HG02840 (cell line): ENCODE results near the gene MBD3L2B.

Source experiments
- ATAC-seq: cut with Tn5 transposase; IDR thresholded peaks from one replicate; pipeline ENCODE4 v1.9.1; 2021; ENCODE audit warnings: mild to moderate bottlenecking, moderate library complexity, moderate number of reproducible peaks; ENCODE audit not compliant: unreplicated experiment, low FRiP score

MBD3L2B gene

GRCh38 chr19:7018828-7019227 lies 2.4 kb downstream of the MBD3L2B start:
- no peak for ATAC-seq

GRCh38 chr19:7013678-7014077 lies 7.6 kb downstream of the MBD3L2B start:
- ATAC-seq = no peak

GRCh38 chr19:7010722-7011593 lies 10.3 kb downstream of the MBD3L2B start:
- ATAC-seq = no peak

GRCh38 chr19:7007859-7008258 lies 13.4 kb downstream of the MBD3L2B start:
- ATAC-seq = no peak

GRCh38 chr19:7006135-7006704 lies 15.0 kb downstream of the MBD3L2B start:
- ATAC-seq = no peak

GRCh38 chr19:7004313-7004931 lies 16.8 kb downstream of the MBD3L2B start:
- ATAC-seq = no peak

- no peak for ATAC-seq
Observed at GRCh38 chr19:7000816-7001215, 20.4 kb downstream of the MBD3L2B start.

- no peak for ATAC-seq
Observed at GRCh38 chr19:7000333-7000732, 20.9 kb downstream of the MBD3L2B start.

- ATAC-seq = no peak
Observed at GRCh38 chr19:6999933-7000332, 21.3 kb downstream of the MBD3L2B start.

- ATAC-seq = no peak
Observed at GRCh38 chr19:6997679-6998445, 23.4 kb downstream of the MBD3L2B start.

GRCh38 chr19:6996810-6997209 lies 24.4 kb downstream of the MBD3L2B start:
- ATAC-seq = no peak

GRCh38 chr19:6995054-6995453 lies 26.2 kb downstream of the MBD3L2B start:
- ATAC-seq = no peak

GRCh38 chr19:6988257-6988656 lies 33.0 kb downstream of the MBD3L2B start:
- ATAC-seq = no peak

GRCh38 chr19:6987850-6988249 lies 33.4 kb downstream of the MBD3L2B start:
- no peak for ATAC-seq

GRCh38 chr19:6983448-6983847 lies 37.8 kb downstream of the MBD3L2B start:
- ATAC-seq = no peak

GRCh38 chr19:6979399-6979798 lies 41.8 kb downstream of the MBD3L2B start:
- no peak for ATAC-seq

- ATAC-seq = no peak
Observed at GRCh38 chr19:6976197-6976596, 45.0 kb downstream of the MBD3L2B start.

GRCh38 chr19:6971366-6971765 lies 49.9 kb downstream of the MBD3L2B start:
- no peak for ATAC-seq

GRCh38 chr19:6970443-6970842 lies 50.8 kb downstream of the MBD3L2B start:
- no peak for ATAC-seq

GRCh38 chr19:6970021-6970420 lies 51.2 kb downstream of the MBD3L2B start:
- no peak for ATAC-seq

GRCh38 chr19:6969490-6969889 lies 51.7 kb downstream of the MBD3L2B start:
- ATAC-seq = no peak
